GM21390 (cell line): ENCODE results near the gene APOL4.
"Not testable (repeated sequence)": the region's sequence is repeated elsewhere in the genome, so short reads cannot be mapped to it uniquely, and the experiment has no call there.

Source experiments
- ATAC-seq: cut with Tn5 transposase; IDR thresholded peaks from one replicate; pipeline ENCODE4 v1.9.1; 2021; ENCODE audit not compliant: unreplicated experiment

Gene APOL4

GRCh38 chr22:36185828-36186624 lies 15.6 kb downstream of the APOL4 start:
- ATAC-seq, result no peak

DNA sequence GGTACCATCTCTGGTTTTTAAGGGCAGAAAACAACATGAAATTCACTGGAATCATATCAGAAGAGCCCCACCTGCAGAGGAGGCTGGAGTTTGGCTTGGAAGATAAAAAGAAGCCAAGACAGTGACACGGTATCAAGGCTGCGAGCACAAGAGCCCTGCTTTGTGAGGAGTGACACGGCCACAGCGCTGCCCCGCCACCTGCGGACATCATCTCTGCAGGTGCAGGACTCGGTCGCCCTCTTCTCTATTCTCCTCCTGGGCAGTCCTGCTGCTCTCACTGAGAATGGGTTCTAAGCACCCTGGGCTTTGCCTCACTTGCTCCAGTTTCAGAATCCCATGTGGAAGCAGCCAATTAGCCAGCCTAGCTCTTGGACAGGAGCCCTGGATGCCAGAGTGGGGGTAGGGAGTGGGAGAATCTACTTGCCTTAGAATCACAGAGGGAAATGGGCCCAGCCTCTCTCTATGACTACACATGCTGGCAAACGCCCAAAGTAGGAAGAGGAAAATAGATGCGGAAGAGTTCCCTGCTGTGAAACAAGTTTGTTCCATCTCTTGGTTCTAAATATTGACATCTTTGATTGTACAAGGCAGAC lies 17.1 kb downstream of the APOL4 start:
- no peak for ATAC-seq

DNA sequence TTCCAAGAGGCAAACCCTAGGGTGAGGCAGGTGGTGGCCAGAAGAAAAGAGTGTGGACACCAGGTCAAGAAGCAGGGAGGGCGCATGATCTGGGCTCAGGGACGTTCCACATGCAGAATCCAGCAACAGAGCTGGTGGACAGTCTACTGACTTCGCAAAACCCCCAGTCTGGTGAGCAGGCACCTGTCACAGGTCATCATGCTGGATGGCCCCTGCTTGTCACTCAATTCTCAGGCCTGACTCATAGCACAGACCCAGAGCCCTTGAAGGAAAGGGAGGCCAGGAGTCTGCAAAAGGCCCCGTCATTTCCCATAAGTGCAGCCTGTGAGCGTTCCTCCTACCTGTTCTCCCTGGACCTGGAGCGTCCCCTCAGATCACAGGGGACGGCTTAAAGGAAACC lies 18.2 kb downstream of the APOL4 start:
- ATAC-seq, result no peak

GRCh38 chr22:36182857-36183256 lies 18.8 kb downstream of the APOL4 start:
- no peak for ATAC-seq

DNA sequence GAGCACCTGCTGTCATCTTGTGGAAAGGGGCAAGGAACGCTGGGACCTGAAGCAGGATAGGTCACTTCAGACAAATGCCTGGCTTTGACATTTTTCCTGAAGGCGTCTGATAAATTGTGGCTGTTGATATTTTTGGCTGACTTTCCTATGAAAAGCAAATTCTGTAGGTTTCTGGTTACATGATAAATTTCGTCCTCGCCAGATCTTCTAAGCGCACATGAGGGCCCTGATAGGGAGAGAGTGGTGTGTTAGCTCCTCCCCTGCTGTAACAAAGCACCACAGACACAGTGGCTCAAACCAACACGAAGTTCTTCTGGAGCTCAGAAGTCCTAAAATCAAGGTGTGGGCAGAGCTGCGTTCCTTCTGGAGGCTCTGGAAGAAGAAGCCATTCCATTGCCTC lies 19.6 kb downstream of the APOL4 start:
- ATAC-seq, result no peak

GRCh38 chr22:36180928-36181327 lies 20.7 kb downstream of the APOL4 start:
- ATAC-seq, result no peak

- no peak for ATAC-seq
Observed at GRCh38 chr22:36180038-36180880, 21.4 kb downstream of the APOL4 start.

- ATAC-seq, result no peak
Observed at GRCh38 chr22:36177160-36177559, 24.4 kb downstream of the APOL4 start.

DNA sequence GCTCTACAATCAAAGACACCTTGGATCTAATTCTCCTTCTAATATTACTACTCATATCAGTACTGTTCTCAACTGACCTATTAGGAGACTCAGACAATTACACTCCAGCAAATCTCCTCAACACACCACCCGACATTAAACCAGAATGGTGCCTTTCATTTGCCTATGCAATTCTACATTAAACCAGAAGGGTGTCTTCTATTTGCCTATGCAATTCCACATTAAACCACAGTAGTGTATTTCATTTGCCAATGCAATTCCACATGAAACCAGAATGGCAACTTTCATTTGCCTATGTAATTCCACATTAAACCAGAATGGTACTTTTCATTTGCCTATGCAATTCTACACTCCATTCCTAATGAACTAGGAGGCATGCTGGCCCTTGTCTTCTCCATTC lies 25.7 kb downstream of the APOL4 start:
- ATAC-seq, result no peak

DNA sequence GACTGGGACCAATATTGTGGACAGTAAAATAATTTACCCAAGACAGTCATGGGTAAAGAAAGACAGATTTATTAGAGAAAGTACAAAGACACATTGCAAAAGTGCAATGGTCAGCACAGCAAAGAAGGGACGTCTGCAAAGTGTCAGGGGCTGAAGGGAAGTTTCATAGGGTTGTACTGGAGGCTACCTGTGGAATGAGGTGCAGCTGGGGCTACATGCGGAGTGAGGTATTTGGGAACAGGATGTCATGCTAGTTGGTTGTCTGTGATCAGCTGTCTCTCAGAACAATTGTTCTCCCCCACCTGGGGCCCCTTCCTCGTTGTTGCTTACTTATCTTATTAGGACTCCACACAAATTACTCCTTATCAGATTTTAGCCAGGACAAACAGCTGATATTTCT lies 29.7 kb downstream of the APOL4 start:
- ATAC-seq, result no peak

- ATAC-seq, result no peak
Observed at GRCh38 chr22:36166518-36167220, 34.9 kb downstream of the APOL4 start.

GRCh38 chr22:36166086-36166485 lies 35.5 kb downstream of the APOL4 start:
- no peak for ATAC-seq

DNA sequence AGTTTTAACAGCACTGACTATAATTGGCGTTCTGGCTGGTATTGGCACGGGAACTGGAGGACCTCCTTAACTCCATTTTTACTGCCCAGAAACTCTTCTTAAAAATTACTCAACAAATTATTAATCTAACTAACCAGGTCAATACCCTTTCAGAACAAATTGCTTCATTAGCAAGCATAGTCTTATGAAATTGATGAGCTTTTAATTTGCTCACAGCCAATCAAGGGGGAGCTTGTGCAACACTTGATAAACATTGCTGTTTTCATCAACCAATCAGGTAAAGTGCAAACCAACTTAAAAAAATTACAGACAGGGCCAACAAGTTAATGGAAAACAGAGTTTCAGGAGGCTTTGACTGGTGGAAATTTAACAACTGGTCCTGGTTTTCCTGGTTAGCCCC lies 36.5 kb downstream of the APOL4 start:
- no peak for ATAC-seq

DNA sequence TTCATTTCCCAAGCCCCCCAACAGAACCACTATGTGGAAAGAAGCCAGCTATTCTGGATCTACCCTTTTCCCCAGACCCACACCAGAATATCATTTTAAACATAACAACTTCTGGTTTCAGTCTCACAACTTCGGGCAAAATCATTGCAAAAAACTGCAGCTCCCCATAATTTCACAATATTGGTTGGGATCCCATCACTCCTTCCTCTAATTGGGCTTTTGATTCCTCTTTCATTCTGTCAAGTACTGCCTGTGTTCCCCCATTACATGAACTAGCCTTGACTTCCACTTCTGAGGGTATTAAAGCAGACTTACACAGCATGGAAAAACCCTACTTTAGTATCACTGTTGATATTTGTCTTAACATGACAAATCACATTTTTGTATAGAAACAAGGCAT lies 37.0 kb downstream of the APOL4 start:
- ATAC-seq, result no peak

GRCh38 chr22:36163497-36163896 lies 38.1 kb downstream of the APOL4 start:
- ATAC-seq, result no peak

DNA sequence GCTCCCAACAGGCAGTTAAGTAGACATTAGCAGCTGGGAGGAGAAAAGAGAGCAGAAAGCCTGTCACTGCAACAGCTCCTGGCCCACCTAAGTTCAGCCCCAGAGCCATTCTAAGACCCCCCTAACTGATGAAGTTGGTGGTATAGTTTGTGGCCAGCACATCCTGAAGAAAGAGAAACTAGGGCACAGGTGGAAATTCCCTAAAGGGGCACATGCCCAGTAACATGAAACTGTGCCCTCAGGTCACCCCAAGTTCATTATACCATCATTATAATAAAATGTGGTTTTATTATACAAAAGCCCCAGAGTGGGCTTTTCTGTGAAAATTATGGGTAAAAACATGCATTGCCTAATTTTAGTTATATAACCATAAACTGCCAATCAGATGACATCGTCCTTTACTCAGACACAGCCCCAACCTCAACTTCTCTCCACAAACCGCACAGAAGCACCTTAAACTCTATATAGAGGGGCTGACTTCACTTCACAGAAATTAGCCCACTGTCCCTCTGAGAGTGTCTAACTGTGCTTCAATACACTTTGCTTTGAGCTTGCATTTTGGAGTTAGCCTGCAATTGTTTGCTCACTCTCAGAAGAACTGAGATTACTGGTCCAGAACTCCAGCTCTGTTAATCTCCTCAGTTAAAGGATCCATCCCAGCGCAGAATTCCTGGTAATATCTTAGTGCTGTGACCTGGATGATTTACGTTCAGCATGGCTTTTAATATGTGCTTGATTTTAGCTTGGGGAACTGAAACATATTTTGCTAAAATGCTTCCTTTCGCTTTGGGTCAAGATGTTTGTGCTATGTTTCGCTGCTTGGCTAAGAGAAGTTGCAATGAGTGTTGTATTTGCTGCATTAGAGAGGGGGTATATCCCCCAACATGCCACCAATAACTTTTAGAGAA lies 39.2 kb downstream of the APOL4 start:
- ATAC-seq, result no peak

DNA sequence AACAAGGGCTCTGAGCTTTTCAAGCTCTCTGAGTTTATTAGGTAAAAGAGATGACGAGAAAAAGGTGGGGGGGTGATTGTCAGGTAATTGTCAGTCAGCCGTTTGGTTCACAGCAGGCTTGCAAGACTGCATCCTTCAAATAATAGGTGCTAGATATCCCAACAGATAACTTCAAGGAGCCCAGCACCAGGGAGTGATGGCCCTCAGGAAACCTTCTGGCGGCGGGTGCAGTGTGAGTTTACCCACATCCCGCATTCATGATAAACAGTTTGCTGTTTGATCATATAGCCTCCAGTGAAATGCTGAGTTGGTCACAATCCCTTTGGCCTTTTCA lies 39.8 kb downstream of the APOL4 start:
- ATAC-seq, result not testable (repeated sequence)

DNA sequence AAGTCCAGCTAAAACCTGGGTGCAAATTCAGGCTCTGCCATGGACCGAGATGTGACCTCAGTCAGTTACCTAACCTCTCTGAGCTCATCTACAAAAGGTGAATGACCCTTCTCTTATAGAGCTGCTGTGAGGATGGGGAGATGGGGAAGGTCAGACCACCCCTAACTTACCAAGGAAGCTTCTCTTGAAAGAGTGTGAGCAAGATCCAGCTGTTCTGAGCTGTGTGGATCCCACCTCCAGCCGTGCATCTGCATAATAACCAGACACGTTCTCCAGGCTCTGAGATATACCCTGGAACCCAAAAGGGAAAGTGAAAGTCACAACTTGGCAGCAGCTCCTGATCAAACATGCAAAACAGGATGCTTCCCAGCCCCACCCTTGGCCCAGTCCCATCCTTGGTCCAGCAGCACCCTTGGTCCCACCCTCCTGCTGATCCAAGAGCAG lies 41.1 kb downstream of the APOL4 start, which contains the start of gene APOL3:
APOL3 (minus strand) TSS at position 257 of the 444 bp plus-strand sequence. CDS start 11,700 bp downstream, outside the sequence.
- ATAC-seq, result no peak

DNA sequence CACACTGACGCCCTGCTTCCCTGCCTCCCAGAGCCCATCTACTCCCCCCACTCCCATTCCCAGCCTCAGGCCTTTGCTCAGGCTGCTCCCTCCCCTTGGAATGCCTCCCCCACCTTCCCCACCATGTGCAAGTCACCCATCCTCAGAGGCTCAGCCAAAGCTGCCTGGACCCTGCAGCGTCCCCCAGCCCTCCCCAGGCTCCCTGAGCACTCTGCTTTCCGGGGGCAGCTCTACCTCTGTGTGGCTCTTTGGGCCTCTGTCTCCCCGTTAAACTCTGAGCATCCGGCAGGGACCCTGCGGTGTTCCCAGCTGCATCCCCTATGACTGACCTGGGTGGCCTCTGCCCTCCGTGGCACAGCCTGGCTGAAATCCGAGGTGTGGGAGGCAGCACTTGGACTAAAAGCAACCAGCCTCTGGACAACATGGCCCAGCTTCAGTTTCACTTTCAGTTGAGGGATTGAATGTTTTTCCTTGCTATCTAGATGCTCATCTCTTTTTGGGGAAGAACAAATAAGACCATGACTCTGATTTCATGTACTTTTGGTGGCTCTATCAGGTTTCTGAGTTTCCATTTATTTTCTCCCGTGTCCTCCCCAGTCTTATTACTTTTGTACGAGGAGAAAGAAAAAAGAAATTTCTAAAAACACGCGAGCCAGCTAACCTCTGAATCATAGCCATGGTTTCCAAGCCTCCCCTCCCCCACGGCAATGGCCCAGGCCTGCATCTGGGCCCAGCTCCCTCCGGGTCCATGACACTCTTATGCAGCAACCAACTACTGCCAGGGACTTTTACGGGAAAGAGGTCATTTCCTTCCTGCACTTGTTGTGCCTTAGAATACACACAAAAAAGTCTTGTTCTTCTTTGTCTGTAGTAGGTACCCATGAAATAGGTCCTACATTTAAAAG lies 44.8 kb downstream of the APOL4 start:
- no peak for ATAC-seq
